Ishikawa (cell line): ENCODE results near the gene PDHA1.

Experiments
- CEBPB ChIP-seq: IDR thresholded peaks from 2 replicates; pipeline ENCODE4 v1.6.1; 2012
- CREB1 ChIP-seq: IDR thresholded peaks from 2 replicates; pipeline ENCODE4 v1.6.1; 2012; ENCODE audit warnings: low read depth
- EGR1 ChIP-seq: IDR thresholded peaks from 2 replicates; pipeline ENCODE4 v1.6.1; 2012
- EP300 ChIP-seq: IDR thresholded peaks from 2 replicates; pipeline ENCODE4 v1.6.1; 2012; ENCODE audit warnings: borderline replicate concordance
- FOXM1 ChIP-seq: IDR thresholded peaks from 2 replicates; pipeline ENCODE4 v1.6.1; 2012; ENCODE audit warnings: low read depth, borderline replicate concordance
- REST ChIP-seq: IDR thresholded peaks from 2 replicates; pipeline ENCODE4 v1.6.1; 2012; ENCODE audit warnings: low read depth, mild to moderate bottlenecking
- TAF1 ChIP-seq: IDR thresholded peaks from 2 replicates; pipeline ENCODE4 v1.6.1; 2012; ENCODE audit warnings: low read depth, mild to moderate bottlenecking
- TEAD4 ChIP-seq: IDR thresholded peaks from 2 replicates; pipeline ENCODE4 v1.6.1; 2012
- TF ChIP-seq, protein P1 (sequence below): IDR thresholded peaks from 2 replicates; pipeline ENCODE4 v1.6.1; 2012
- TF ChIP-seq, protein P2 (sequence below): IDR thresholded peaks from 2 replicates; pipeline ENCODE4 v1.6.1; 2012

GRCh38 chrX:19326567-19326966 is 17.2 kb upstream of the PDHA1 start:
- TF ChIP-seq, protein P1, sequence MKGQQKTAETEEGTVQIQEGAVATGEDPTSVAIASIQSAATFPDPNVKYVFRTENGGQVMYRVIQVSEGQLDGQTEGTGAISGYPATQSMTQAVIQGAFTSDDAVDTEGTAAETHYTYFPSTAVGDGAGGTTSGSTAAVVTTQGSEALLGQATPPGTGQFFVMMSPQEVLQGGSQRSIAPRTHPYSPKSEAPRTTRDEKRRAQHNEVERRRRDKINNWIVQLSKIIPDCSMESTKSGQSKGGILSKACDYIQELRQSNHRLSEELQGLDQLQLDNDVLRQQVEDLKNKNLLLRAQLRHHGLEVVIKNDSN, result no peak
- TF ChIP-seq EGR1 (no peak), CEBPB (no peak), FOXM1 (no peak), REST (no peak), TAF1 (no peak), EP300 (no peak), TEAD4 (no peak), CREB1 (no peak)
- TF ChIP-seq, protein P2, sequence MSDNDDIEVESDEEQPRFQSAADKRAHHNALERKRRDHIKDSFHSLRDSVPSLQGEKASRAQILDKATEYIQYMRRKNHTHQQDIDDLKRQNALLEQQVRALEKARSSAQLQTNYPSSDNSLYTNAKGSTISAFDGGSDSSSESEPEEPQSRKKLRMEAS, result no peak
